MV-4-11 (cell line): ENCODE measurements around the gene SELENOP.
A peak's percentile ranks its signal among the peaks of the same experiment; 100 is the strongest.
"Not testable (repeated sequence)": the region's sequence is repeated elsewhere in the genome, so short reads cannot be mapped to it uniquely, and the experiment has no call there.

ENCODE experiments used
- DNase-seq: peaks from one replicate; lab custom pipeline; 2025; lab: John Stamatoyannopoulos, UW

Gene SELENOP, protein sequence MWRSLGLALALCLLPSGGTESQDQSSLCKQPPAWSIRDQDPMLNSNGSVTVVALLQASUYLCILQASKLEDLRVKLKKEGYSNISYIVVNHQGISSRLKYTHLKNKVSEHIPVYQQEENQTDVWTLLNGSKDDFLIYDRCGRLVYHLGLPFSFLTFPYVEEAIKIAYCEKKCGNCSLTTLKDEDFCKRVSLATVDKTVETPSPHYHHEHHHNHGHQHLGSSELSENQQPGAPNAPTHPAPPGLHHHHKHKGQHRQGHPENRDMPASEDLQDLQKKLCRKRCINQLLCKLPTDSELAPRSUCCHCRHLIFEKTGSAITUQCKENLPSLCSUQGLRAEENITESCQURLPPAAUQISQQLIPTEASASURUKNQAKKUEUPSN

DNA sequence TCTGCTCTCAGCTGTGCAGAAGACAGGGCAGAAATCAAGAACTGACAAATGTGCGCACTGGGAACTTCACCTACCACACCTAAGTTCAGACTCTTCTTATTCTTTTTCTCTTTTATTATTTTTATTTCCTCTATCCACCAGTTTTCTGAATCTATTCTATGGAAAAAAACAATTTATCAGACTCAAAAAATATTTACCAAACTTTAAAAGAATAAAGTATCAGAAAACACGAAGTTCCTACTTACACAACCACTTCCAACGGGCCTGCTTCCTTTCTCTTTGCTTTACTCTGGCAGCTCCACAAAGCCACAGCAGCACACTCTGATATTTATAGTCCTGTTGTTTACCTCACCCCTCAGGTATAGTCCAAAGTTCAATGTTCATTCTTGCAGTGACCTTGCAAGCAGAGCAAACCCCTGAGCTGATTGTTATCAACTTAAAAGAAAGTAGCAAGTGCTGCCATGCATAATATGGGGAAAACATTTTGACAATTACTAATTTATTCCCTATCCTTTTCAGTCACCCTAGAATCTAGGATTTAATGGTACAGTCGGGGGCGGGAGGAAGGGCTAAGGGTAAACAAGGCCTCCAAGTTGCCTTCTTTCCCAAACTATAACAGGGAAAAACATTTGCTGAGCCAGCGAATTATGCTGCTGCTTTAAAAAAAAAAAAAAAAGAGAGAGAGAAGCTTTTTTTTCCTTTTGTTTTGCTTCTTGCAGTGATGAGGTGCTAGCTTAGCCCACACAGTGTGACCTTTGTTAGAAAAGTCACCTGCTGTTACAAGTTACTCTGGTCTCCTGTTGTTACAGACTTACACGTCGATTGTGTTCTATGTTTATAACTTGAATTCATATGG, at the start of gene SELENOP:
TSS of gene SELENOP (minus strand) at position 302 of the 856 bp plus-strand sequence. CDS start 3,539 bp downstream, outside the sequence.
- DNase-seq, result no peak

DNA sequence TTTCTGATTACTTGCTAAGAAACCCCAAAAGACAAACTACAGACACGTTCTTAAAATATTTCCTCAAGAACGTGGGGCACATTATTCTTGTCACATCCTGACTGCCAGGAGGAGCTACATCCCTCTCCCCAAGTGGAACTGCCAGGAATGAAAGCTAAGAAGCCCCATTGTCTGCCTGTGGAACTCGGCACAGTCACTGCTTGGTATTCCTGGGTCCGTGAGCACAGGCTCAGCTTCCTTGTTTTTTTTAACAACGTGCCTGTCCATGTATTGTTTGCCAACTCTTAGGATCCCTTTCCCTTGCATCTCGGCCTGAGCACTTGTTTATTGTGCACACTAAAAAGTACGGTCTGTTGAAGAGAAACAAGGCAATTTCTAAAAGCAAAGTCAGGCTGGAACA, 47.0 kb upstream of the SELENOP start:
- DNase-seq, result no peak

DNA sequence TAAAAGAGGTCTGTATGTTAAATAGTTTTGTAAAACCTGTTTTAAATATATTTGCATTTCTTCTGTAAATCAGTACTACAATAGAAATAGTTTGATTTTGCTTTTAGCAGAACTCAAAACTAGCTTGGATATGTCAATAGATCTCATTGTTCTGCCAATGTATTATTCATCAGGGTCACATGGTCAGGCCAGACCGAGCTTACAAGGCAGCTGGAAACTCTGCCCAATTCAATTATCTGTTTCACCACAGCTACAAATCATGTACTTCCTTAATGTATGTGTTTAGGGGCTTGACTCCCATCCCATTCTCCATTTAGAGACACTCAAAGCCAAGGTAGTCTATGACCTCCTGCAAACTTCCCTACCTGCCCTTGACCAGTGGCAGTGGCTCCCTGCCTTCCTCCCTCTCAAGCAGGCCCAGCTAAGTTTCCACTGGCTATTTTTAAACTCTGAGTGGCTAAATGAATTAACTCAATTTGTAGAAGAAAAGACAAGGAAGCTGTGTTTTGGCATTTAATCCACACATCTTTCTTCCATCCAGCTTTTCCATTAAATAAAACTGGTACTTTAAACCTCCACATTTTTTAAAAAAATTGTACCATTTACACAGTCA, 46.4 kb upstream of the SELENOP start:
- DNase-seq, result peak; percentile 50

DNA sequence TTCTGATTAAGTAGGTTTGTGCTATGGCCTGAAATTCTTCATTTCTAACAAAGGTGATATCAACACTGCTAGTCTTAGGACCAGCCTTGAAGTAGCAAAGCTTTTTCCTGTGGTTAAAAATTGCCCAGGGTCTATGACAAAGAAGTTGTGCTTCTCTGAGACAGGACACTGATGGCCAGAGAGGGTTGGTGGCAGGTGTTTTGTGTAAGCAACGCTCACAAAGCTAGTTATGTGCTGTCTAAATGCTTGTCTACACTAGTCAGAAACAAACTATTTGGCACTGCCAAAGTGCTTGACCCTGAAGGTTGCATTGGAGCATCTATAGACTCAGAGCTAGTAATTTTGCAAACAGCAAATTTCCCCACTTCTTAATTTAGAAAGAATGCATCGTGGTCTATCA, 44.1 kb upstream of the SELENOP start:
- DNase-seq, result no peak

DNA sequence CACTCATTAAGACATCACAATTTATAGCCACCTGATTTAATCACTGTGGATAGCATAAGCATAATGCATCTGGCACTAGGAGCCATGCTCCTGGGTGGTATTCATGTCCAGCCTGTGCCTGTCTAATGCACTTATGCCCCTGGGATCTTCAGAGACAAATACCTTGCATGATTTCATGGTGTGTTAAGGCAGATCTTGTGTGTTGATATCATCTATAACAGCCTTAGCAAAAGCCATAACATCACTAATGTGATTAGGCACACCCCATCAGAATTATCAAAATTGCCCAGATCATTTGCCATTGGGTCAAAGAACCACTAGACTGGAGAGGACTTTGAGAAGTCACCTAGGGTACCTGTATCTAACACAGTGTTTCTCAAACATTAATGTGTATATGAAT, 43.7 kb upstream of the SELENOP start:
- no peak for DNase-seq

DNA sequence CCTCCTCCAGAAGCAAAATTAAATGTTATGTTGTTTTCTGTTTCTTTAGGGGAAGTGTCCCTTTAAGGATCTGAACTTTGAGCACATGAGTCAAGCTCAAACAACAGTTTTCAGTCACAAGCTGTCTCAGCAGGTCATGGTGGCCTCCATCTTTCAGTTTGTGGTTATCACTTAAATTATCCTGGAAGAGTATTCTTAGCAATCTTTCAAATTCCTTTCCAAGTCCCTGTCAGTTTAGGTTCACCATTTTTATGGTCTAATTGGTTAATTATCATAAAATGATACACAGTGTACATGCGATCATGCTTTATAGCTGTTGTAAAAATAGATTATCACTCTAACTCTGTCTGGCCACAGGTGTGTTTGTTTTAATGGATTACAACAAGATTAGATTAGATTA, 43.1 kb upstream of the SELENOP start:
- DNase-seq, result peak; percentile 84

DNA sequence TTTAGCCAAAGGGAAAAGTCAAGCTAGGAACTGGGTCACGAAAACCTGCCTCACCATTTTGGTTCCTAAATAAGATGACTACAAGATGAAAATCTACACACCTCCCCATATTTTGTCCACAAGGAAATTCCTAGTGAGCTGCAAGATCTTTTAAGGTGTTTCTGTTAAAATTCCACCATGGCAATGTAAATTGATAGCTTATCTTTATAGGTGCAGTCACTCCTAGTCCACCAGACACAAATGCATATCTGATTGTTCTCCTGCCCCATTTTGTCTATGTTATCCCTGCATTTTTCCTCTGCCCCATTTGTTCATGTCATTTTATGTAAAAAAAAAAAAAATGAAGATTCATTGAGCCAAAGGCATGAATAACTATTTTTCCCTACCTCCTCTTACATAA, 41.1 kb upstream of the SELENOP start:
- no peak for DNase-seq

DNA sequence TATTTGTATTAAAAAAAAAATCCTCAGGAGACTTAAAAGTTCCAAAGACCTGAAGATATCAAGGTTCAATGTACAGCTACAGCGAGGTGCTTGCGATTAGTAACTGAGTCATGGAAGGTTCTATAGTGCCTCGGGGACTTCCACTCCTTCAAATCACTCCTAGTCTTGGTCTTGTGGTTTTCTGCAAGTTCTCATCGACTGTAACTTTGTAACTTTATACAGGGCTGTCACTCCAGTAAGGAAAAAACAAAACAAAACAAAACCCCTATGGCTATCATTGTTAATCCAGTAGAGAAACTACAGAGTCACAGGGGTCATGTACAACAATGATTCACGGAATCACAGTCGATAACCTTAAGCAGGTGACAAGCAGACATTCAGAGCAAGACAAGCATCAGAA, 39.8 kb upstream of the SELENOP start:
- no peak for DNase-seq

DNA sequence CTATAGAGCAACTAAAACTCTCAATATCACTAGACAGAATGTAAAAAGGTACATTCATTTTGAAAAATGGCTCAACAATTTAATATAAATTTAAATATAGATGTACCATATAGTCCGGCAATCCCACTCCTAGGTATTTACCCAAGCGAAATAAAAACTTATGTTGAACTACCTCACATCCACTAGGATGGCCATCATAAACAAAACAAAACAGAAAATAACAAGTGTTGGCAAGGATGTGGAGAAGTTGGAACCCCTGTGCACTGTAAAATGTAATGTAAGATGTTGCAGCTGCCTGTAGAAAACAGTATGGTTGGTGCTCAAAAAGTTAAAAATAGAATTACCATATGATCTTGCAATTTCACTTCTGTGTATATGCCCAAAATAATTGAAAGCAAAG, 36.9 kb upstream of the SELENOP start:
- DNase-seq, result peak; percentile 48

DNA sequence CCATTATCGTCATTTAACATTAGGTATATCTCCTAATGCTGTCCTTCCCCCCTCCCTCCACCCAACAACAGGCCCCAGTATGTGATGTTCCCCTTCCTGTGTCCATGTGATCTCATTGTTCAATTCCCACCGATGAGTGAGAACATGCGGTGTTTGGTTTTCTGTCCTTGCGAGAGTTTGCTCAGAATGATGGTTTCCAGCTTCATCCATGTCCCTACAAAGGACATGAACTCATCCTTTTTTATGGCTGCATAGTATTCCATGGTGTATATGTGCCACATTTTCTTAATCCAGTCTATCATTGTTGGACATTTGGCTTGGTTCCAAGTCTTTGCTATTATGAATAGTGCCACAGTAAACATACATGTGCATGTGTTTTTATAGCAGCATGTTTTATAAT, 32.7 kb upstream of the SELENOP start:
- not testable (repeated sequence) for DNase-seq

DNA sequence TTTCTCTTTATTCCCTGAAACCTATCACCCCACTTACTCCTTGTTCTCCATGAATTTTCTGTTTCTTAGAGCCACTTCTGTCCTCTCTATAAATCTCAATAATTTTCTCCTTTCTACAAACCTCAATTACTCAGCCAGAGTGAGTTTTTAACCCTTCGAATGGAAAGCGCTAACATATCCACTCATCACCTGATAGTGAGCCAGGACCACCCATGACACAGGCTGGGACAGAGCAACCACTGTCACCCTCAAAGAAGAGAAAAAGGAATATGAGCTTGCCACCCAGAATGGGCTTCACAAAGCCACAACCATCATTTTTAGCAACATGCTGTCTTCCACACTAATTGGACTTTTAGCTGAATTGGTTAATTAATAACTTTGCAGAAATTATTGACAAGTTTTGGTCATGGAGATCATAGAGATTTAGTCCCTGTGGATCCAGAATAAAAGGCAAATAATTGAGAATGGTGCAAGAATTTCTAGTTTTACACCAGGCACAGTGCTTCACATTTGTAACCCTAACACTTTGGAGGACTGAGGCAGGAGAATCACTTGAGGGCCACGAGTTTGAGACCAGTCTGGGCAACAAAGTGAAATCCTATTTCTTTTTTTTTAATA, 32.1 kb upstream of the SELENOP start:
- no peak for DNase-seq

DNA sequence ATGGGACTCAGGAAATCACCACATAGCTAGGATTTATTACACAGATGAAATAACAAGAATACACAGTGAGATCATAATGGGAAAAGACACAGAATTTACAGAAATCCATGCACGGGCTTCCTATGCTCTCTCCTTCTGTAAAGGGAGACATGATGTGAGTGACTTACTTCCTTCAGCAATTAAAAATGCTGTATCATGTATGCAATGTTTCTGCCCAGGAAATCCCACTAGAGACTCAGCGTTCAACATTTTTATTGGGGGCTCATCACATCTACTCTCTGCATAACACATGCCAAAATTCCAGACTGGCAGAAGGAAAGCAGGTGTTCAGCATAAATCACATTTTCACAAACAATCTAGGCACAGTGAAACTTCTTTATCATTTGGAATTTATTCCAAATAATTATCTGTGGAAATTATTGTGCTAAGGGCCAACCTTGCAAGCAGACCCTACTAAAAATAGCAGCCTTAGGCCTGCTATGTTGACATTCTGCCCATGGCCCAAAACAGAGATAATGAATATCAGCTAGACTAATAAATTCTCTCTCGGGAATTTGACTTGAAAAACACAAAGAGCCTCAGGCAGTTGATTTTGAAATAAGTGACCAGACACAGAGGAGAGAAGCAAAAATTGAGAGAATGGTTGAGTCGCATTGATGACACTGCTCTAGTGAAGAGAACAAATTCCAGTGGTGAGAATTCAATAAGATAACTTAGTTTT, 31.4 kb upstream of the SELENOP start:
- DNase-seq, result no peak

DNA sequence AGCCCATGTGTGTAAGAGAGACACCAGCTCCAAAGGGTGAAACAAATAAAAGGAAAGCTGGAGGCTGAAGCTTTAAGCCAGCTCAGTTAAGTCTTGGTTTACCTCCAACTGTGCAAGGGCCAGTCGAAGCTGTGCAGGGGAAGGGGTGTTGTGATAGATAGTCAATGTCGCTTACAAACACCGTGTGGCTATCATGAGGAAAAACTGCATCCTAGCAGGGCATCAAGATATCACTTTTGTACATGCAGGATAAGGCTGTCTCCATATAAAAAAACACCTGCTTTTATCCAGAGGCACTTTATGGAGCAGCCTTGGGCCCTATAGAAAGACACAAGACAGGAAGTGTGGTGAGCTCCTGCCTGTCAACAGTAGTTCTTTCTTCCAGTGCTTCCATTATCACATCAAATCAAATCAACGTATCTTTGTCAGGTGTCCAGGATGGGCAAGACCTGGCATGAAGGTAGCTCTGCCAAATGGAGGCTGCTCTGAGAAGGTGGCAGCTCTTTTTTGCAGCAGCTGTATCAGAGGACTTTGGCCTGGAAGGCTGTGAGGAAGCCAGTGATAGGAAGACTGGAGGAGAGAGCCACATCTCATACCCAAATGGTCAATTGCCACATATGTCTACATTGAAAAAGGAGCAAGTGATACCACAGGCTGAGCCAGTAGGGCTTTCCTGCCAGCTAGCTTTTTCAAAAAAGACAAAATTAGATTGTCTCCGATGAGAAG, 29.3 kb upstream of the SELENOP start:
- peak; percentile 54 for DNase-seq

DNA sequence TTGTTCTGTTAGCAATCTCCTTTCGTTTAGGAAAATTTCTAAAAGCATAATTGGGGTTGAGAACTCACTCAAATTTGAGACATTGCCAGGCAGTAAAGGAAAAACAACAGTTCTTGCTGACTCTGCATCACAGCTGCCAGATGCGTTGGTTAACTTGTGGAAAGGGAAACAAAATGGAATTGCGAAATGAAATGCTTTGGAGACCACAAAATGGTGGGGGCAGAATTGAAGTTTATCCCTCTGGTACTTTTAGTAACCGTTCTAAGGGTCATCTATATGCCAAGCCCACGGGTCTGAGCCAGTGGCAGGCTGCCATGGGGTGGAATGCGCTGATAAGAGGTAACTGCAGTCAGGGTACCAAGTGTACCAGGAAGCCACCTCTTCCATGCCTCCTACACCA, 28.6 kb upstream of the SELENOP start:
- DNase-seq, result peak; percentile 94

DNA sequence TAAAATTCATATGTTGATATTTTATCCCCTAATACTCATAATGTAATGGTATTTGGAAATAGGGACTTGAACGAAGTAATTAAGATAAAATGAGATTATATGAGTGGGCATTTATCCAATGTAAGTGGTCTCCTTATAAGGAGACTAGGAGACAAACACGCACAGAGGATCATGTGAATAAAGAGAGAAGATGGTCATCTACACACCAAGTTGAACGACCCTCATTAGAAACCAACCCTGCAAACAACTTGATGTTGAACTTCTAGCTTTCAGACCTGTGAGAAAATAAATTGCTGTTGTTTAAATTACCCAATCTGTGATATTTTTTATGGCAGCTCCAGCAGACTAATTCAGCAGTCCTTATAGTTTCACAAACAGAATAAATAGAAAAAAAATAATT, 27.5 kb upstream of the SELENOP start:
- no peak for DNase-seq

DNA sequence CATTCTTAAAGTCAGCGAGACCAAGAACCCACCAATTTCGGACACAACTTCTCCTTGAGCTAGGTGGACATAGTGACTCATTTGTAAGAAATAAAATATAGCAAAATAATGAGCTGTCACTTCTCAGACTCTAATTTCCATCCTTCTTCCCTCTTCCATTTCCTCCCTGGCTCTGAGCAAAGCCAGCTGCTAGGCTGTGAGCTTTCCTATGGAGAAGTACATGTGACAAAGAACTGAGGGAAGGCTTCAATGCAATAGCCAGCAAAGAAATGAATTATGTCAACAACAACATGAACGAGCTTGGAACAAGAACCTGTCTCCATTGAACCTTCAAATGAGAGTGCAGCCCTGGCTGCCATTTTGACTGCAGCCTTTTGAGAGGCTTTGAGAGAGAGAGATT, 25.9 kb upstream of the SELENOP start:
- no peak for DNase-seq

DNA sequence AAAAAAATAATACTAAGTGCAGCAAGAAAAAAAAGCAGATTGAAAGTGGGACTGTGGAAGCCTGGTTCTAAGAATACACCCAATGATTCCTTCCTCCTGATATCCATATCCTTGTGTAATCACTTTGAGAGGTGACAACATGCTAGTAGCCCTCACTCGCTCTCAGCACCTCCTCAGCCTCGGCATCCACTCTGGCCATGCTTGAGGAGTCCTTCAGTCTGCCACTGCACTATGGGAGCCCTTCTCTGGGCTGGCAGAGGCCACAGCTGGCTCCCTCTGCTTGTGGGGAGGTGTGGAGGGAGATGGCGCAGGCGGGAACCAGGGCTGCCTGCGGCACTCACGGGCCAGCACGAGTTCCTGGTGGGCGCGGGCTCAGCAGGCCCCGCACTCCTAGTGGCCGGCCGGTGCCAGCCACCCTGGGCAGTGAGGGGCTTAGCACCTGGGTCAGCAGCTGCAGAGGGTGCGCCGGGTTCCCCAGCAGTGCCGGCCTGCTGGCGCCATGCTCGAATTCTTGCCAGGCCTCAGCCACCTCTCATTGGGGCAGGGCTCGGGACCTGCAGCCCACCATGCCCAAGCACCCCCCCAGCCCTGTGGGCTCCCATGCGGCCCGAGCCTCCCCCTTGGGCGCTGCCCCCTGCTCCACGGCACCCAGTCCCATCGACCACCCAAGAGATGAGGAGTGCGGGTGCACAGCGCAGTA, 24.5 kb upstream of the SELENOP start:
- DNase-seq, result no peak

DNA sequence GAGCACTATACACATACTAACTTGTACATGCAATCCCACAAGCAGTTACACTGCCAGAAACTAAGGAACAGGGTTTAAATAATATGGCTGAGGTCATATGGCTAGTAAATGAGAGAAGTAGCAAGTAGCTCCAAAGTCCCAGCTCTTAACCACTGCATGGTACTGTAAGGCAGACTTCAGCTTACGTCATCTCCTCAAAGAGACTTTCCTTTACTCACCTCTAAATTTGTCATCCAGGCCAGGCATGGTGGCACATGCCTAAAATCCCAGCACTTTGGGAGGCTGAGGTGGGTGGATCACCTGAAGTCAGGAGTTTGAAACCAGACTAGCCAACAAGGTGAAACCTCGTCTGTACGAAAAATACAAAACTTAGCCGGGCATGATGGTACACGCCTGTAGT, 20.4 kb upstream of the SELENOP start:
- peak; percentile 19 for DNase-seq

DNA sequence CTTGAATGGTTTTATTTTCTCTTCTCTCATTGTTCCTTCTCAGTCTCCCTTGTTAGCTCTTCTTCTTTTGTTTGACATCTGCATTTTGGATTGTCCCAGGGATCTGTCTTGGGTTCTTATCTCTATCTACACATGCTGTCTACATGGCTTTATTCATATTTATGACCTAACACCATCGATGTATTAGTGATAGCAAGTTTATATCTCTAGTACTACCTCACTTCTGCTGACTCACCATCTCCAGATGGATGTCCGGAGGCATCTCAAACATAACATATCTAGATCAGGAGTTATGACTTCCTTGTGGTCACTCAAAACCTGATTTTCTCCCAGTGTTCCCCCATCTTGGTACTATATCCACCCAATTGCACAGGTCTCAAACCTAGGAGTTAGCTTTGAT, 19.2 kb upstream of the SELENOP start:
- DNase-seq, result no peak

DNA sequence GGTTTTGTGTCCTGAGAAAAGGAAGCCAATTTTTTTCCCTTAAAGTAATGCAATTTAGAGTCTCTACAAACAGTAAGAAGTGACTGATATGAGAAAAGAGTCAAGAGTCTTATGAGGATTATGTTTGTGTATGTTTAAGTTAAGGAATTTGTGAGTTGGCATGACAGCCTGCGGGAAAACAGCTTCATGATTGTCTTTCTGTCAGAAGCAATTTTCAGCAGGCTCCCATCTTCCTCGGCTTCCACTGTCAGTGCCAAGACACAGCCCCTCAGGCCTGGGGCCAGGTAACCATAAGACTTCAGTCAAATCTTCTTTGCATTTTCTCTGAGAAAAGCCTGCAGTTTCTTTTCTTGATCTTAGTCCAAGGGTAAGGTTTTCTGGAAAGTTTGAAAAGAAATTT, 17.0 kb upstream of the SELENOP start:
- no peak for DNase-seq
